ENCODE data around the gene BASP1. TPM values are rescaled to one million over a fixed set of nuclear protein-coding genes. Genes with fewer than 3 reads are reported as not detected.
"Not testable (repeated sequence)": the region's sequence is repeated elsewhere in the genome, so short reads cannot be mapped to it uniquely, and the experiment has no call there.

The BASP1 gene
- total RNA-seq, 1 experiment from 2014 or later, result 12.6 TPM

DNA sequence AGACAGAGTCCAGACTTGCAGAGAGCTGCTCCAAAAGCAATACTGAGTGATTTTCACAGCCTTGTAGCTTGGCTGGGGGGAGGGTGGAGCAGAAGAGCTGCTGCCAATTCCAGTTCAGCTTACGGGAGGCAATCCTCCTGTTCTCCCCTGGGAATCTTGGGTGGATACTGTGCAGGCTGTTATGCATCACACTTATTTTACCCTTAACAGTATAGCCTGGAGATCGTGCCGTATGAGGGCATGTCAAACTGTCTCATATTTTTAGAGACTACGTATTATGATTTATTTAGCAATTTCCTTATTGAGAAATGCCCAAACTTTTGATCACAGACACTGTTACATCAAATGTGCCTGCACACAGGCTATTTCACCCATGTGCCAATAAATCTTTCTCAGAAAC lies 85.2 kb downstream of the BASP1 start:
- in situ Hi-C loops (cut with HindIII; ENCODE audit: low pct_unique_long_range_greater_than_20kb, low sequenced_read_pairs), result no loop called here
- DNase-seq (ENCODE audit: low read depth), result no peak

DNA sequence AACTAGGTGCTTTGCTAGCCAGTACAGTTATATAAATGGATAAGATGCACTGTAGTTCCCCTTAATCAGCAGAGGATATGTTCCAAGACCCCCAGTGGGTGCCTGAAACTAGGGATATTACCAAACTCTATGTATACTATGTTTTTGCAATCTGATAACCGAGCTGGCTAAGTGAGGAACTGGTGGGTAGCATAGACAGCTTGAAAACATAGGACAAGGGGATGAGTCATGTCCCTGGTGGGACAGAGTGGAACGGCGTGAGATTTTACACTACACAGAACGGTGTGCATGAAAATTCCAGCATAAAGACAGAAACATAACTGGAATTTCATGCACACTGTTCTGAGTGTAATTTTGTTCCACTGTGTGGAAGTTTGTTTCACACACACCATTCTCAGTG lies 86.9 kb downstream of the BASP1 start:
- in situ Hi-C loops (cut with HindIII; ENCODE audit: low pct_unique_long_range_greater_than_20kb, low sequenced_read_pairs), result no loop called here
- DNase-seq (ENCODE audit: low read depth), result no peak

DNA sequence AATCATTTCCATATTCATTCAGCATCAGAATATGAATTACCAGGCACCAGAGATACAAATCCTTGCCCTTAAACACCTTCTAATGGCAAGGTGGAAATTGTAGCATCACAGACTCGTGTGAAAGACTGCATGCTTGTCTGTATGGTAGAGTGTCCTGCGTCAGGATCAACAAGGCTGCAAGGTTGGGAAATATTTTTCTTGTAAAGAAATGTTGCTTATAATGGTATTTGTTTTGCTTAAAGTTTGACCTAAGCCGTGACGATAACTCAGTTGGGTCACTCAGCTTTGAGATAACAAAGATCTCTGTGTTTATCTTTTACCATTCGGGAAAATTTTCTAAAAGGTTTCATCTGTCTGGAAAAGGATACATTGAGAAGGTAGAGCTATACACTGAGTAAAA lies 87.6 kb downstream of the BASP1 start:
- DNase-seq (ENCODE audit: low read depth), result no peak

DNA sequence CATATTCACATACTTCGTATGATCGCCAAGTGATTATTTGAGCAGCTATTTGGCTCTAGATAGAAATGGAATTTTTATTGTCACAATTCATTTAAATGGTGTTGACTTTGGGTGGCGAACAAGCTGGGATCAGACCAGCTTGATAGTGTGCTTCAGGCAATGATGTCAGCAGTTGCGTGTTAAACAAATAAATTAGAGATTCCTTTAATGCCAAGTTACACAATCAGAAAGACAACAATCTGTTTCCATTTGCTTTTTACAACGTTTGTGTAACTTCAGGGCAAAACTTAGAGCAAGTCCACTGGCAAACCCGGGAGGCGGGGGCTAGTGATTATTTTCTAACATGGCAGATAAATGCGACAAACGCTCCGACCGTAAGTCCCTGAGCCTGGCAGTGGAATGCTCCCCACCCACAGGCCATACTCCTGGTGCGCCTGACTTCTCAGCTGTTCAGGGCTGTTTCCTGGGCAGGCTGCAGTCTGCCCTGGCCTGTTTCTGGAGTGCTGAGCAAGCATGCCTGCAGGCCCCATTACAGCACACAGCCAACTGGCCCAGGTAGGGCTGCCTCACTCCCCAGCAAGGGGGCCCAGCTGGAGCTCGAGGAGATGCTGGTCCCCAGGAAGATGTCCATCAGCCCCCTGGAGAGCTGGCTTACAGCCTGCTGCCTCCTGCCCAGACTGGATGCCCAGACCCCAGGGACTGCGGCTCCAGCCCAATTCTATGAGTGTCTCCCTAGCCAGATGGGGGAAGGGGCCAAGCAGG lies 88.7 kb downstream of the BASP1 start:
- in situ Hi-C loops (cut with HindIII; ENCODE audit: low pct_unique_long_range_greater_than_20kb, low sequenced_read_pairs), result no loop called here

More for the DNA sequence above, 87.6 kb downstream of the BASP1 start:
- in situ Hi-C loops (cut with HindIII; ENCODE audit: low pct_unique_long_range_greater_than_20kb, low sequenced_read_pairs), result no loop called here

DNA sequence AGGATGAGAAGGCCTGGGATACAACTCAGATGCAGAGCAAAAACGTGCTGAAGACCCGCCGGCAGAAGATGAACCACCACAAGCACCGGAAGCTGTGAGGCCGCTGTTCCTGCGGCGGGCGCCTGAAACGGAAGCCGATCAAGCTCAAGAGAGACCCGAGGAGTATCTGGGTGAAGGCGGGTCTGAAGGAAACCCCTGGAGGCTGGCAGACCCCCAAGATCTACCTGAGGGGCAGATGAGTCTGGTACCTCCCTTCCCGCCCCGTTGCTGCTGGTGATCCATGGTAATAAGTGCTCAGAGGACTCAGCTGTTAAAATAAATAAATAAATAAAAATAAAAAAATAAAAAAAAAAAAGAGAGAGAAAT lies 89.3 kb downstream of the BASP1 start:
- in situ Hi-C loops (cut with HindIII; ENCODE audit: low pct_unique_long_range_greater_than_20kb, low sequenced_read_pairs), result no loop called here
- no peak for DNase-seq (ENCODE audit: low read depth)

More for the DNA sequence above, 88.7 kb downstream of the BASP1 start:
- DNase-seq (ENCODE audit: low read depth), result peak; percentile 73

DNA sequence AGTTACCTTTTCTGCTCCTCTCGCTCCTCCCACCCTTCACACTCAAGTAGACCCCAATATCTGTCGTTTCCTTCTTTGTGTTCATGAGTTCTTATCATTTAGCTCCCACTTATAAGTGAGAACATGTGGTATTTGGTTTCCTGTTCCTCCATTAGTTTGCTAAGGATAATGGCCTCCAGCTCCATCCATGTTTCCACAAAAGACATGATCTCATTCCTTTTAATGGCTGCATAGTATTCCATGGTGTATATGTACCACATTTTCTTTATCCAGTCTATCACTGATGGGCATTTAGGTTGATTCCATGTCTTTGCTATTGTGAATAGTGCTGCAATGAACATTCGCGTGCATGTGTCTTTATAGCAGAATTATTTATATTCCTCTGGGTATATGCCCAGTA lies 90.0 kb downstream of the BASP1 start:
- in situ Hi-C loops (cut with HindIII; ENCODE audit: low pct_unique_long_range_greater_than_20kb, low sequenced_read_pairs); DNase-seq (ENCODE audit: low read depth): not testable (repeated sequence)

DNA sequence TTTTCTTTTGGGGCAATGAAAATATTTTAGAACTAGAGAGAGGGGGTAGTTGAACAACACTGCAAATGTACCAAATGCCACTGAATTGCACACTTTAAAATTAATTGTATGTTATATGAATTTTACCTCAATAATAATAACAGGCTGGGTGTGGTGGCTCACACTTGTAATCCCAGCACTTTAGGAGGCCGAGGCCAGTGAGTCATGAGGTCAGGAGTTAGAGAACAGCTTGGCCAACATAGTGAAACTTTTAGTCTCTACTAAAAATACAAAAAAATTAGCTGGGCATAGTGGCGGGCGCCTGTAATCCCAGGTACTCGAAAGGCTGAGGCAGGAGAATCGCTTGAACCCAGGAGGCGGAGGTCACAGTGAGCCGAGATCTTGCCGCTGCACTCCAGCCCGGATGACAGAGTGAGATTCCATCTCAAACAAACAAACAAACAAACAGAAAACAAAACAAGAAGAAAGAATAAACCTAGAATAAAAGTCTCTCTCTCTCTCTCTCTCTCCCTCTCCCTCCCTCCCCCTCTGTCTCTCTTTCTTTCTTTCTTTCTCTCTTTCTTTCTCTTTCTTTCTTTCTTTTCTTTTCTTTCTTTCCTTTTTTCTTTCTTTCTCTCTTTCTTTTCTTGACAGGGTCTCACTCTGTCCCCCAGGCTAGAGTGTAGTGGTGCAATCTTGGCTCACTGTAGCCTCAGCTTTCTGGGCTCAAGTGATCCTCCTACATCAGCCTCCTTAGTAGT lies 91.1 kb downstream of the BASP1 start:
- in situ Hi-C loops (cut with HindIII; ENCODE audit: low pct_unique_long_range_greater_than_20kb, low sequenced_read_pairs), result no loop called here
- no peak for DNase-seq (ENCODE audit: low read depth)

DNA sequence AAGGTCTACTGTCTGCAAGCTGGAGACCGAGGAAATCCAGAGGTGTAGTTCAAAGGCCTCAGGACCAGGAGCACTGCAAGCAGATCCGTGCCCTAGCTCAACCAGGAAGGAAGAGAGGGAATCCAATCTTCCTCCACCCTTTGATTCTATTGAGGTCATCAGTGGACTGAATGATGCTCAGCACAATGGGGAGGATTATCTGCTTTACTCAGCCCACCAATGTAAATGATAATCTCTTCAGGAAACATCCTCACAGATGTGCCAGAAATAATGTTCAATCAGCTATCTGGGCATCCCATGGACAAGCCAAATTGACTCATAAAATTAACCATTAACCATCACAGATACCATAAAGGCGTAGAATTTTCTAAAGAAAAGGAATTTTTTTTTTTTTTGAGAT lies 92.0 kb downstream of the BASP1 start:
- DNase-seq (ENCODE audit: low read depth), result no peak
- in situ Hi-C loops (cut with HindIII; ENCODE audit: low pct_unique_long_range_greater_than_20kb, low sequenced_read_pairs), result no loop called here

DNA sequence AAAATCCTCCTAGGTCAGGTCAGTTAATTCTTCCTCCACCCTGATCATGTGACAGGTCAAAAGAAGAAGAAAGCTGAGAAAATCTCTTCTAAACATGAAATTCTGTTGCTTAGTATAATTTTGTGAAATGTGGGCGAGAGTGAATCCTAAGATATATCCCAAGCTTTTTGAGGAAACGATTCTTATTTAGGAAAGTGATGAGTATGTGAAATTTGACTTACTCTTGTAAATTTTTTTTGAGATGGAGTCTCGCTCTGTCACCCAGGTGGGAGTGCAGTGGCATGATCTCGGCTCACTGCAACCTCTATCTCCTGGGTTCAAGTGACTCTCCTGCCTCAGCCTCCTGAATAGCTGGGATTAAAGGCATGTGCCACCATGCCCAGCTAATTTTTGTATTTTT lies 93.1 kb downstream of the BASP1 start:
- DNase-seq (ENCODE audit: low read depth); in situ Hi-C loops (cut with HindIII; ENCODE audit: low pct_unique_long_range_greater_than_20kb, low sequenced_read_pairs): not testable (repeated sequence)

DNA sequence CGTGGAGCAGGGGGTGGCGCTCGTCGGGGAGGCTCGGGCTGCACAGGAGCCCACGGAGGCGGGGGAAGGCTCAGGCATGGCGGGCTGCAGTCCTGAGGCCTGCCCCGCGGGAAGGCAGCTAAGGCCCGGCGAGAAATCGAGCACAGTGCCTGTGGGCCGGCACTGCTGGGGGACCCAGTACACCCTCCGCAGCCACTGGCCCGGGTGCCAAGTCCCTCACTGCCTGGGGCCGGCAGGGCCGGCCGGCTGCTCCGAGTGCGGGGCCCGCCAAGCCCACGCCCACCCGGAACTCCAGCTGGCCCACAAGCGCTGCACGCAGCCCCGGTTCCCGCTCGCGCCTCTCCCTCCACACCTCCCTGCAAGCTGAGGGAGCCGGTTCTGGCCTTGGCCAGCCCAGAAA lies 94.4 kb downstream of the BASP1 start:
- DNase-seq (ENCODE audit: low read depth); in situ Hi-C loops (cut with HindIII; ENCODE audit: low pct_unique_long_range_greater_than_20kb, low sequenced_read_pairs): not testable (repeated sequence)

DNA sequence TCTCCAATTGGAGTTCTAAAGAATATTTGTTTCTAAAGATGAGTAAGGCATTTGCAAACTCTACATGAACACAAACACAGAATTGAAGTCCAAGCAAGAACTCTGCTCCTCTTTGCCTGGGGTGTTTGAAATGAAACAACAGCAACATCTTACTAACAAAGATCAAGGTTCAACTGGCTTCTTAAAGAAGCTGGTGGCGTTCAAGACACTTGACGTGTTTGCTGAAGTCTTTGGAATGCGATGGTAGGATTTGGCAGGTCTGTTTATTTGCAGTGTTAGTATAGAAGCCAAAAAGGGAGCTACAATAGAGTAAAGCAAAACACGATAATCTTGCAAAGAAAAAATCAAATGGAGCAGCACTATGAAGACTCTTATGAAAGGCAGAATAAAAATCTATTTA lies 94.9 kb downstream of the BASP1 start:
- in situ Hi-C loops (cut with HindIII; ENCODE audit: low pct_unique_long_range_greater_than_20kb, low sequenced_read_pairs), result no loop called here
- DNase-seq (ENCODE audit: low read depth), result no peak

DNA sequence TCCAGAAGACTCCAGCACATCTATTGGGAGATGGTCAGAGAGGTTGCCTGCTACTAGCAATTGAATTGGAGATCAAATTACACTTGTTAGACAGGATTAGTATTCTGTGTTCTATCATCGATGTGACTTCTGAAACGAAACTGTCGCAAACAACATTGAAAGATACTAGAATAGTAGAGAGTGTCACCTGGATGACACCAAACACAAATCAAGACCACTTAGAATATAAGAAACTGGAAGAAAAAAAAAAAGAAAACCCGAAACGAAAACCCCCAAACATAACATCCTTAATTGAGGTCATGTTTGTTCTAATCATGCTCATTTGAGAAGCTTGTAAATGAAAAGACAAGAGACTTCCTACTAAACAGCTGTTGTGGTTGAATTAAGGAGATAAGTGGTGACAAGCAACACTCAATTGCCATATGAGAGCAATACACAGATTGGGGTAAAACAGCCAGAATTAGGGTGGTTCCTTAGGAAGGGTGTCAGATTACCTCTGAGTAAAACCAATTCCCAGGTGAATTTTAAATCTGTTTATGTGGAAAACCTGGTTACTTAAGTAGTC lies 97.6 kb downstream of the BASP1 start:
- in situ Hi-C loops (cut with HindIII; ENCODE audit: low pct_unique_long_range_greater_than_20kb, low sequenced_read_pairs), result no loop called here
- DNase-seq (ENCODE audit: low read depth), result no peak

DNA sequence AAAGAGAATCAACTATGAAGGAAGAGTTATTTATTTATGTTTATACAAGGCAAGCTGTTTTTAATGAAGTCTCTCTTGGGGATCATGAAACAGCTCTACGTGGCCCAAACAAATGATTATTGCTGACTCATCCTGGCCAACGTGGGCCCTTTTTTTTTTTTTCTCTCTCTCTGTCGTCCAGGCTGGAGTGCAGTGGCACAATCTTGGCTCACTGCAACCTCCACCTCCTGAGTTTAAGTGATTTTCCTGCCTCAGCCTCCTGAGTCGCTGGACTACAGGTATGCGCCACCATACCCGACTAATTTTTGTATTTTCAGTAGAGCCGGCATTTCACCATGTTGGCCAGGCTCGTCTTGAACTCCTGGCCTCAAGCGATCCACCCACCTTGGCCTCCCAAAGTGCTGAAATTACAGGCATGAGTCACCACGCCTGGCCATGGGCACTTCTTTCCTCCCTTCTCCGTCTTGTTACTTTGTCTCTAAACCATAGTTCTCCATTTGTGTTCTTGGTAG lies 98.3 kb downstream of the BASP1 start:
- no peak for DNase-seq (ENCODE audit: low read depth)
- in situ Hi-C loops (cut with HindIII; ENCODE audit: low pct_unique_long_range_greater_than_20kb, low sequenced_read_pairs), result no loop called here

DNA sequence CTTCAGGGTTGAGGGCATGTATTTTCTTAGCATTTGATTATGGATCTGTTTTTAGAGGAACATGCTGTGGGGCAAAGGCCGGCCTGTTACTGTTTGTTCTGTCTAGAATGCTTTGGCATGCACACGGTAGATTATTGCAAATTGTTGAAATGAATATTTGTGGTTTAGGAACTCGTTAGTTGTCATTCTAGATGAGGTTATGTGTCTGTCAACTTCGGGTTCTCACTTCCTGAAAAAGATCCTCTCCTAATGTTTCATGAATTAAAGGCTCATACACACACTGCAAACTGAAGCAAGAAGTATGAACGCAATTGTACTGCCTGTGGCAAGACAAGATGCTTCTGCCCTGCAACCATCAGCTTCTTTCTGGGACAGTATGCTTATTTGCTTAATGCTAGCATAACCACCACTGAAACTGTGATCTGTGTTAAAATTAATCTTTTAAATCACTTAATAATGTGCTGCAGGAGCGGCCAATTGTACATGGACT lies 99.6 kb downstream of the BASP1 start:
- in situ Hi-C loops (cut with HindIII; ENCODE audit: low pct_unique_long_range_greater_than_20kb, low sequenced_read_pairs), result no loop called here
- no peak for DNase-seq (ENCODE audit: low read depth)

DNA sequence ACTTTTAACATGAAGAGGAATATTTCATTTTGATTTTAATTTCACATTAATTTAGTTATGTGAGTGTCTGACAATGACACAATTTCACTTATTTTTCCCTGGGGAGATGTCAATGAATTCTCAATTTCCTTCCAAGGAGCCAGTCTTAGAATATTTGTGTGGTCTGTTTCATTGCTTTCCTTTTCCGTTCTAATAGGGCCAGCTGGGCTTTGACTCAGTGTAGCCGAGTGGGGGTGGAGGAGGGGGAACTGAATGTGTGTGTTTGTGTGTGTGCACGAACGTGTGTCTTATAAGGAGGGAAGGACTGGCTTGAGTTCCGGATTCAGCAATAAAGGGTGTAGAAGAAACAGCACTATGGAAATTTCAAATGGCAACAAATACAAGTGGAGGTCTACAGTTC lies 100.0 kb downstream of the BASP1 start:
- no peak for DNase-seq (ENCODE audit: low read depth)
- in situ Hi-C loops (cut with HindIII; ENCODE audit: low pct_unique_long_range_greater_than_20kb, low sequenced_read_pairs), result no loop called here

DNA sequence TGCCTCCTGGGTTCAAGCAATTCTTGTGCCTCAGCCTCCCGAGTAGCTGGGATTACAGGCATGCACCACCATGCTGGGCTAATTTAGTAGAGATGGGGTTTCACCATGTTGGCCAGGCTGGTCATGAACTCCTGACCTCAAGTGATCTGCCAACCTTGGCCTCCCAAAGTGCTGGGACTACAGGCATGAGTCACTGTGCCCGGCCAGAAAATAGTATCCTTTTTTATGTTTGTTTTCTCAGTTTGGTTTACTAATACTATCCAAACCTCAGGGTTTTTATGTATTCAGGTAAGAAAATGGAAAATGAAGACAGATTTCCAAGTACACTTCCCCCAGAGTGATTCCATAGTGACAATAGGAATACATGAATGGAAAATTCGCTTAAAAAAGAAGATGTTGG lies 101.7 kb downstream of the BASP1 start:
- DNase-seq (ENCODE audit: low read depth); in situ Hi-C loops (cut with HindIII; ENCODE audit: low pct_unique_long_range_greater_than_20kb, low sequenced_read_pairs): not testable (repeated sequence)

DNA sequence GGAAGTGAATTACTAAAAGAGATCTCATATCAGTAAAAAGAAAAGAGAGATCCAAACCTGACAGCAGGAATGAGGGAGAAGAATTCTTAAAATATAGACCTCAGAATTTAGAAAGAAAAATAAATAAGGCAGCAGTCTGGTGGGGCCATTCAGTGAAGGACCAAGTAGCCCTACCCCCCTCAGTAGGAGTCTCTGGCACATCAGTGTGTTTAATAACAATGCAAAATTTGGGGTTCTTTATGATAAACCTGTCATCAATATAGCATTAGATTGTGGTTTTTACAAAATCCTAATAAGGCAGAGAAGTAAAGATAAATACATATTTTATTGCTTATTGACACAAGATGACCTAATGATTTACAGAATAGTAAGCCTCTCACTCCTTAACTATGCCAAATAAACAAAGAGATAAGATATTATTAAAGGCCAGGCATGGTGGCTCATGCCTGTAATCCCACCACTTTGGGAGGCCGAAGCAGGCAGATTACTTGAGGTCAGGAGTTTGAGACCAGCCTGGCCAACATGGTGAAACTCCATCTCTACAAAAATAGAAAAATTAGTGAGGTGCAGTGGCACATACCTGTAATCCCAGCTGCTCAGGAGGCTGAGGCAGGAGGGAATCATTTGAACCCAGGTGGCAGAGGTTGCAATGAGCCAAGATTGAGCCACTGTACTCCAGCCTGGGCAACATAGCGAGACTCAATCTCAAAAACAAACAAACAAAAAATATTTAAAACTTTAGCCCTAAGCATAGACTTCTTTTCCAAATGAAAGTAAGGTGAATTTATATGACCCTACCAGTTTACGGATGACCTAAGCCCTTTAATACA lies 108.6 kb downstream of the BASP1 start:
- in situ Hi-C loops (cut with HindIII; ENCODE audit: low pct_unique_long_range_greater_than_20kb, low sequenced_read_pairs), result no loop called here
- no peak for DNase-seq (ENCODE audit: low read depth)

All from Caki2 (cell line).